Mesenchymal stem cell (in vitro differentiated cells and primary cell): ENCODE data around the gene SLPI.

ENCODE experiments used
- DNase-seq: peaks from one replicate; pipeline ENCODE4 v3.0.0-alpha.2; 2013
- H2AFZ ChIP-seq: one replicate; pipeline ENCODE4 v1.6.1; 2013; ENCODE audit warnings: low read depth, mild to moderate bottlenecking, control low read depth, inconsistent platforms, low read length, moderate library complexity
- H2AK5ac ChIP-seq: 2 replicates; pipeline ENCODE4 v1.6.1; 2013; ENCODE audit warnings: low read length, moderate library complexity, mild to moderate bottlenecking, inconsistent platforms; ENCODE audit not compliant: severe bottlenecking
- H2BK120ac ChIP-seq: one replicate; pipeline ENCODE4 v1.6.1; 2013; ENCODE audit warnings: low read depth, mild to moderate bottlenecking, inconsistent platforms, low read length, moderate library complexity
- H2BK12ac ChIP-seq, 2 experiments: one replicate each; pipeline ENCODE4 v1.6.1; 2013; ENCODE audit warnings: inconsistent platforms in 2 of 2, low read length in 2 of 2, mild to moderate bottlenecking in 2 of 2, moderate library complexity in 2 of 2, control low read depth in 1 of 2
- H2BK15ac ChIP-seq: one replicate; pipeline ENCODE4 v1.6.1; 2013; ENCODE audit warnings: mild to moderate bottlenecking, low read depth, inconsistent platforms; ENCODE audit not compliant: poor library complexity, severe bottlenecking
- H2BK5ac ChIP-seq: 2 replicates; pipeline ENCODE4 v1.6.1; 2013; ENCODE audit warnings: low read depth, mild to moderate bottlenecking, low read length, control low read depth, inconsistent platforms; ENCODE audit not compliant: poor library complexity, severe bottlenecking
- H3K14ac ChIP-seq, 2 experiments: one replicate each; pipeline ENCODE4 v1.6.1; 2013; ENCODE audit warnings: inconsistent platforms in 2 of 2, low read length in 2 of 2, control low read depth in 1 of 2, mild to moderate bottlenecking in 1 of 2, moderate library complexity in 1 of 2
- H3K18ac ChIP-seq, 2 experiments: one replicate each; pipeline ENCODE4 v1.6.1; 2013; ENCODE audit warnings: inconsistent platforms in 2 of 2, low read length in 2 of 2, control low read depth in 1 of 2, low read depth in 1 of 2, mild to moderate bottlenecking in 1 of 2
- H3K23ac ChIP-seq, 2 experiments: one replicate each; pipeline ENCODE4 v1.6.1; 2013; ENCODE audit warnings: inconsistent platforms in 2 of 2, low read length in 2 of 2, mild to moderate bottlenecking in 2 of 2, moderate library complexity in 2 of 2, control low read depth in 1 of 2
- H3K27ac ChIP-seq: 2 replicates; pipeline ENCODE4 v1.5.1; 2013; ENCODE audit warnings: mild to moderate bottlenecking, moderate library complexity, low read length, control low read depth, inconsistent platforms; ENCODE audit not compliant: poor library complexity, severe bottlenecking
- H3K27me3 ChIP-seq, 2 experiments: 2 replicates each; pipeline versions ENCODE4 v1.6.1 to v1.7.0; 2013; ENCODE audit warnings: low read length in 2 of 2, mild to moderate bottlenecking in 2 of 2, moderate library complexity in 2 of 2, control low read depth in 1 of 2, inconsistent platforms in 1 of 2; ENCODE audit not compliant: control insufficient read depth in 1 of 2, insufficient read depth in 1 of 2
- H3K36me3 ChIP-seq, 2 experiments: 2 replicates each; pipeline versions ENCODE4 v1.6.1 to v1.7.0; 2013; ENCODE audit warnings: low read length in 2 of 2, control low read depth in 1 of 2, inconsistent platforms in 1 of 2, low read depth in 1 of 2, mild to moderate bottlenecking in 1 of 2; ENCODE audit not compliant: insufficient read depth in 2 of 2, control insufficient read depth in 1 of 2
- H3K4ac ChIP-seq, 2 experiments: one replicate each; pipeline ENCODE4 v1.6.1; 2013; ENCODE audit warnings: inconsistent platforms in 2 of 2, low read length in 2 of 2, mild to moderate bottlenecking in 2 of 2, moderate library complexity in 2 of 2, control low read depth in 1 of 2, low read depth in 1 of 2
- H3K4me1 ChIP-seq: 2 replicates; pipeline ENCODE4 v1.6.1; 2013; ENCODE audit warnings: low read depth, low read length, control low read depth; ENCODE audit not compliant: control insufficient read depth, insufficient read depth
- H3K4me2 ChIP-seq: 2 replicates; pipeline ENCODE4 v1.6.1; 2013; ENCODE audit warnings: low read length, mild to moderate bottlenecking, inconsistent platforms; ENCODE audit not compliant: poor library complexity, severe bottlenecking
- H3K4me3 ChIP-seq, 2 experiments: 2 replicates each; pipeline versions ENCODE4 v1.5.1 to v1.7.0; 2013; ENCODE audit warnings: low read length in 2 of 2, mild to moderate bottlenecking in 2 of 2, control low read depth in 1 of 2, low read depth in 1 of 2; ENCODE audit not compliant: insufficient read depth in 1 of 2
- H3K79me1 ChIP-seq: replicated peaks from 2 replicates; pipeline ENCODE4 v1.6.1; 2013; ENCODE audit warnings: mild to moderate bottlenecking, control low read depth, low read length, inconsistent platforms; ENCODE audit not compliant: poor library complexity, severe bottlenecking
- H3K9ac ChIP-seq: 2 replicates; pipeline ENCODE4 v1.7.0; 2013; ENCODE audit warnings: mild to moderate bottlenecking, low read length, moderate library complexity
- H3K9me3 ChIP-seq: 2 replicates; pipeline ENCODE4 v1.7.0; 2013; ENCODE audit warnings: mild to moderate bottlenecking, low read length; ENCODE audit not compliant: control insufficient read depth
- H4K8ac ChIP-seq: one replicate; pipeline ENCODE4 v1.6.1; 2013; ENCODE audit warnings: inconsistent platforms, mild to moderate bottlenecking, low read length, moderate library complexity
- H4K91ac ChIP-seq: one replicate; pipeline ENCODE4 v1.6.1; 2013; ENCODE audit warnings: mild to moderate bottlenecking, low read length, inconsistent platforms
- WGBS: methylation state at CpG from one replicate; pipeline ENCODE4 v1.1.7; 2013; ENCODE audit warnings: mixed read lengths; 5-methylcytosine and 5-hydroxymethylcytosine counted together

SLPI gene

GRCh38 chr20:45289942-45290676, 35.7 kb upstream of the SLPI start:
- Histone ChIP-seq H2BK120ac (no peak overlapping the region), H2AFZ (no peak overlapping the region), H3K27ac (no peak overlapping the region), H4K91ac (no peak overlapping the region), H3K9ac (no peak overlapping the region), H2AK5ac (no peak overlapping the region), H3K27me3 (peaks cover 18 to 30% of the 10 kb centered on the region in 2 experiments), H3K36me3 (no peaks in the 10 kb centered on the region), H4K8ac (no peak overlapping the region), H3K18ac (no peak overlapping the region), H3K4me1 (peaks cover 8% of the 10 kb centered on the region), H3K4me3 (no peak overlapping the region), H3K23ac (no peak overlapping the region), H3K14ac (no peak overlapping the region), H2BK12ac (no peak overlapping the region), H3K9me3 (no peaks in the 10 kb centered on the region), H3K4me2 (no peak overlapping the region), H3K79me1 (no peaks in the 10 kb centered on the region), H2BK5ac (no peak overlapping the region), H2BK15ac (no peak overlapping the region), H3K4ac (no peak overlapping the region)
- DNase-seq: no peak
- 85% methylated on average over 12 of the region's 13 CpGs for WGBS

GRCh38 chr20:45288860-45289259, 34.5 kb upstream of the SLPI start:
- no peaks in the 10 kb centered on the region for H3K79me1 ChIP-seq
- peaks cover 8% of the 10 kb centered on the region for H3K4me1 ChIP-seq
- H2AK5ac ChIP-seq: no peak overlapping the region
- no peak overlapping the region for H2BK120ac ChIP-seq
- H3K23ac ChIP-seq: no peak overlapping the region
- H3K4ac ChIP-seq: no peak overlapping the region
- H2AFZ ChIP-seq: no peak overlapping the region
- H3K36me3 ChIP-seq: no peaks in the 10 kb centered on the region
- WGBS: 94% methylated on average over 5 of the region's 5 CpGs
- peaks cover 18 to 27% of the 10 kb centered on the region in 2 experiments for H3K27me3 ChIP-seq
- no peak overlapping the region for H4K8ac ChIP-seq
- no peaks in the 10 kb centered on the region for H3K9me3 ChIP-seq
- no peak overlapping the region for H3K27ac ChIP-seq
- H2BK5ac ChIP-seq: no peak overlapping the region
- H3K18ac ChIP-seq: no peak overlapping the region
- no peak for DNase-seq
- H3K9ac ChIP-seq: no peak overlapping the region
- H4K91ac ChIP-seq: no peak overlapping the region
- no peak overlapping the region for H2BK12ac ChIP-seq
- no peak overlapping the region for H3K4me3 ChIP-seq
- no peak overlapping the region for H3K14ac ChIP-seq
- no peak overlapping the region for H3K4me2 ChIP-seq
- no peak overlapping the region for H2BK15ac ChIP-seq

- Histone ChIP-seq H3K14ac (no peak overlapping the region), H3K4ac (no peak overlapping the region), H4K8ac (no peak overlapping the region), H3K4me3 (no peak overlapping the region), H2AFZ (no peak overlapping the region), H3K36me3 (no peaks in the 10 kb centered on the region), H3K23ac (no peak overlapping the region), H3K18ac (no peak overlapping the region), H3K9me3 (no peaks in the 10 kb centered on the region), H2AK5ac (no peak overlapping the region), H3K4me1 (peaks cover 5% of the 10 kb centered on the region), H3K79me1 (no peaks in the 10 kb centered on the region), H4K91ac (no peak overlapping the region), H3K27me3 (peaks cover 22 to 27% of the 10 kb centered on the region in 2 experiments), H3K27ac (no peak overlapping the region), H3K4me2 (no peak overlapping the region), H2BK15ac (no peak overlapping the region), H2BK5ac (no peak overlapping the region), H2BK12ac (no peak overlapping the region), H3K9ac (no peak overlapping the region), H2BK120ac (no peak overlapping the region)
- 89% methylated on average over 4 of the region's 4 CpGs for WGBS
- no peak for DNase-seq
These were observed 34.0 kb upstream of the SLPI start for GRCh38 chr20:45288376-45288775.

GRCh38 chr20:45283551-45284057, 29.2 kb upstream of the SLPI start:
- H2BK15ac ChIP-seq: no peak overlapping the region
- no peaks in the 10 kb centered on the region for H3K9me3 ChIP-seq
- peaks cover 10 to 39% of the 10 kb centered on the region in 2 experiments for H3K27me3 ChIP-seq
- no peak overlapping the region for H2BK5ac ChIP-seq
- no peak overlapping the region for H3K27ac ChIP-seq
- no peaks in the 10 kb centered on the region for H3K4me1 ChIP-seq
- no peak overlapping the region for H2BK12ac ChIP-seq
- DNase-seq: no peak
- H3K36me3 ChIP-seq: no peaks in the 10 kb centered on the region
- H3K79me1 ChIP-seq: no peaks in the 10 kb centered on the region
- H3K14ac ChIP-seq: no peak overlapping the region
- H4K8ac ChIP-seq: no peak overlapping the region
- whole genome bisulfite sequencing: 54% methylated on average over 4 of the region's 4 CpGs
- H3K4me3 ChIP-seq: no peak overlapping the region
- H3K18ac ChIP-seq: no peak overlapping the region
- H2AFZ ChIP-seq: no peak overlapping the region
- no peak overlapping the region for H2AK5ac ChIP-seq
- H2BK120ac ChIP-seq: no peak overlapping the region
- no peak overlapping the region for H3K23ac ChIP-seq
- H3K4me2 ChIP-seq: no peak overlapping the region
- H3K9ac ChIP-seq: no peak overlapping the region
- no peak overlapping the region for H3K4ac ChIP-seq
- no peak overlapping the region for H4K91ac ChIP-seq
